Liver (tissue), 9 donors: ENCODE results near the gene FUCA2. TPM values are rescaled to one million over a fixed set of nuclear protein-coding genes. Genes with fewer than 3 reads are reported as not detected.
"Not testable (repeated sequence)": the region's sequence is repeated elsewhere in the genome, so short reads cannot be mapped to it uniquely, and the experiment has no call there.

Experiments used
- DNase-seq: peaks from one replicate; pipeline ENCODE4 v3.0.0-alpha.2; 2017; ENCODE audit warnings: low spot score
- H3K27ac ChIP-seq, 2 donors: one replicate each; pipeline ENCODE4 v1.7.0; 2013; ENCODE audit warnings: inconsistent platforms in 2 of 2, low read length in 2 of 2, control low read depth in 1 of 2, low read depth in 1 of 2, mild to moderate bottlenecking in 1 of 2
- H3K27me3 ChIP-seq, 4 donors: one replicate each; pipeline versions ENCODE4 v1.6.1 to v1.7.0; 2013; ENCODE audit warnings: low read length in 3 of 4, inconsistent platforms in 1 of 4, mild to moderate bottlenecking in 1 of 4, moderate library complexity in 1 of 4; ENCODE audit not compliant: control insufficient read depth in 4 of 4, insufficient read depth in 4 of 4
- H3K36me3 ChIP-seq, 4 donors: one replicate each; pipeline versions ENCODE4 v1.6.1 to v1.7.0; 2013; ENCODE audit warnings: low read length in 3 of 4, mild to moderate bottlenecking in 3 of 4, low read depth in 1 of 4, moderate library complexity in 1 of 4; ENCODE audit not compliant: control insufficient read depth in 4 of 4, insufficient read depth in 3 of 4
- H3K4me1 ChIP-seq, 4 donors: one replicate each; pipeline versions ENCODE4 v1.6.1 to v1.7.0; 2013; ENCODE audit warnings: low read length in 3 of 4, mild to moderate bottlenecking in 3 of 4, moderate library complexity in 1 of 4; ENCODE audit not compliant: control insufficient read depth in 4 of 4, insufficient read depth in 4 of 4
- H3K4me3 ChIP-seq, 3 donors: one replicate each; pipeline versions ENCODE4 v1.6.1 to v1.7.0; 2013; ENCODE audit warnings: low read length in 3 of 3, control low read depth in 1 of 3, low read depth in 1 of 3, mild to moderate bottlenecking in 1 of 3
- H3K9ac ChIP-seq, 2 donors: one replicate each; pipeline ENCODE4 v1.7.0; 2013; ENCODE audit warnings: low read length in 2 of 2, mild to moderate bottlenecking in 2 of 2, moderate library complexity in 2 of 2, control low read depth in 1 of 2, low read depth in 1 of 2
- H3K9me3 ChIP-seq, 4 donors: one replicate each; pipeline versions ENCODE4 v1.6.1 to v1.7.0; 2013; ENCODE audit warnings: low read length in 3 of 4; ENCODE audit not compliant: control insufficient read depth in 4 of 4
- CTCF ChIP-seq: fragments of 150-350 bp; IDR thresholded peaks from 2 replicates; pipeline ENCODE4 v1.5.1; 2017; ENCODE audit warnings: improper control_type of control experiment, low read depth, low read length; ENCODE audit not compliant: missing input control
- EGR1 ChIP-seq, 2 donors: IDR thresholded peaks; 2 replicates each; pipeline ENCODE4 v1.6.1; 2016 to 2018; ENCODE audit warnings: antibody characterized with exemption in 2 of 2, low read depth in 2 of 2
- FOXA1 ChIP-seq: IDR thresholded peaks from 2 replicates; pipeline ENCODE4 v1.6.1; 2016; ENCODE audit warnings: antibody characterized with exemption
- FOXA2 ChIP-seq: IDR thresholded peaks from 2 replicates; pipeline ENCODE4 v1.6.1; 2016; ENCODE audit warnings: antibody characterized with exemption
- GABPA ChIP-seq, 2 donors: IDR thresholded peaks in 1 of 2; conservative IDR thresholded peaks in 1 of 2; 2 replicates each; pipeline ENCODE4 v1.6.1; 2016; ENCODE audit warnings: antibody characterized with exemption in 2 of 2, mild to moderate bottlenecking in 1 of 2, moderate library complexity in 1 of 2
- HNF4A ChIP-seq, 2 donors: conservative IDR thresholded peaks; 2 replicates each; pipeline ENCODE4 v1.6.1; 2016; ENCODE audit warnings: antibody characterized with exemption in 2 of 2, mild to moderate bottlenecking in 2 of 2
- HNF4G ChIP-seq: IDR thresholded peaks from 2 replicates; pipeline ENCODE4 v1.6.1; 2016; ENCODE audit warnings: antibody characterized with exemption
- JUND ChIP-seq, 2 donors: IDR thresholded peaks; 2 replicates each; pipeline ENCODE4 v1.6.1; 2016; ENCODE audit warnings: antibody characterized with exemption in 2 of 2
- MAX ChIP-seq: IDR thresholded peaks from 2 replicates; pipeline ENCODE4 v1.6.1; 2016; ENCODE audit warnings: antibody characterized with exemption
- NR2F2 ChIP-seq: IDR thresholded peaks from 2 replicates; pipeline ENCODE4 v1.6.1; 2016; ENCODE audit warnings: antibody characterized with exemption
- RAD21 ChIP-seq, 2 donors: IDR thresholded peaks; 2 replicates each; pipeline ENCODE4 v1.6.1; 2016; ENCODE audit warnings: antibody characterized with exemption in 2 of 2, mild to moderate bottlenecking in 2 of 2
- TAF1 ChIP-seq: conservative IDR thresholded peaks from 2 replicates; pipeline ENCODE4 v1.6.1; 2016; ENCODE audit warnings: antibody characterized with exemption, mild to moderate bottlenecking
- YY1 ChIP-seq: IDR thresholded peaks from 2 replicates; pipeline ENCODE4 v1.6.1; 2016; ENCODE audit warnings: antibody characterized with exemption, mild to moderate bottlenecking
- WGBS: extraction: QIAGEN DNeasy Blood & Tissue Kit; methylation state at CpG from one replicate; pipeline ENCODE4 v1.1.7; 2013; 5-methylcytosine and 5-hydroxymethylcytosine counted together
- polyA plus RNA-seq, 2 donors: library from polyadenylated mRNA; stranded (reverse) in 1 of 2; unstranded in 1 of 2; fragments of 200-250 nt in 1 of 2; fragments of >200 nt in 1 of 2; fragmentation: Nextera tagmentation in 1 of 2; extraction: Ambion mirVana in 1 of 2; gene quantifications; one replicate each; pipeline versions ENCODE4 v1.2.1 to v1.2.3, GENCODE V29; 2013 to 2015
- total RNA-seq, 2 donors: library from RNA; depleted of rRNA; stranded (reverse); fragments of >200 nt; gene quantifications; one replicate each; pipeline ENCODE4 v1.2.3, GENCODE V29; 2014
- TF ChIP-seq, protein P1 (sequence below): IDR thresholded peaks from 2 replicates; pipeline ENCODE4 v1.6.1; 2016; ENCODE audit warnings: antibody characterized with exemption
- TF ChIP-seq, protein P2 (sequence below): IDR thresholded peaks from 2 replicates; pipeline ENCODE4 v1.6.1; 2016; ENCODE audit warnings: antibody characterized with exemption
- donor health status: healthy.
- donor health status: healthy.
- donor health status: healthy.
- donor health status: healthy.
- donor health status: healthy.

Gene FUCA2
- total and polyA plus RNA-seq, 4 donors: 22.4 to 44.5 (median 35.1) TPM

DNA sequence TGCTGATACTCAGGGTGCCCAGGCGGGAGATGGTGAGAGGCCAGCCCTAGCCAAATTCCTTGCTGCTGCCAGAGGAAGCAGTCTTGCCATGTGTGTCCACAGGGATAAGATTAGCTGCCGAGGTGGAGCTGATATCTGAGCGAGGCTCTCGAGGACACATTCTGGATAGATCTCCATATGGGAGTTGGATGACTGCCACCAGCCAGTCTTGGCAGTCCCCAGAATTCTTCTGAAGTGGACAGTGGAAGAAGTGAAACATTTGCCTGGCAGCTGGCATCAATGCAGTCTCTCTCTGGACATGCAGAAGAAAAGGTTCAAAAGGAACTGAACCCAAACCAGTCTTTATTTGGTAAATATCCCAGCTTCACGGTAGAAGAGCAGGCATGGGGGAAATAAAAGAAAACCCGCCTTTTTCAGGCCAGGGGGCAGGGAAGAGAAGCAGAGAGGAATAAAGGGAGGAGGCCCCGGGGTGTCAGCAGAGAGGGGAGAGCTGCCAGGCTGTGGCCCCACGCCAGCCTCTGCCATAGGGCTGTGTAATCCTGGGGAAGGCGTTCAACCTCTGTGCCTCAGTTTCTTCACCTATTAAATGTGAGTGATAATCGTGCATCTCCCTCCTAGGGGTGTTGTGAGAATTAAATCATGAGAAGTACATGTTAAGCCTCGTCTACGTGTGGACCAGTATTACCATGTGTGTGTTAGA, 3.7 kb upstream of the FUCA2 start:
- 84% methylated on average over 12 of the region's 12 CpGs for WGBS
- Histone ChIP-seq H3K27ac (no peak overlapping the region), H3K9ac (no peak overlapping the region), H3K4me1 (peaks cover 0 to 17% (median 6%) of the 10 kb centered on the region in 4 donors), H3K36me3 (no peaks in the 10 kb centered on the region), H3K27me3 (no peaks in the 10 kb centered on the region), H3K9me3 (no peaks in the 10 kb centered on the region), H3K4me3 (no peak overlapping the region)
- TF ChIP-seq, protein P1, sequence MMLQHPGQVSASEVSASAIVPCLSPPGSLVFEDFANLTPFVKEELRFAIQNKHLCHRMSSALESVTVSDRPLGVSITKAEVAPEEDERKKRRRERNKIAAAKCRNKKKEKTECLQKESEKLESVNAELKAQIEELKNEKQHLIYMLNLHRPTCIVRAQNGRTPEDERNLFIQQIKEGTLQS: no peak
- TF ChIP-seq MAX (no peak), TAF1 (no peak), HNF4G (no peak), HNF4A (conservative IDR thresholded peaks at IDR 0.05) (no peak), RAD21 (IDR thresholded peaks at IDR 0.05) (no peak), NR2F2 (no peak), EGR1 (IDR thresholded peaks at IDR 0.05; ENCODE audit: low read depth in 2 of 2) (no peak), JUND (IDR thresholded peaks at IDR 0.05) (no peak), GABPA (IDR thresholded peaks at IDR 0.05 in 1 of 2, conservative IDR thresholded peaks at IDR 0.05 in 1 of 2) (no peak), CTCF (no peak), FOXA2 (no peak), FOXA1 (no peak), YY1 (no peak)
- TF ChIP-seq, protein P2, sequence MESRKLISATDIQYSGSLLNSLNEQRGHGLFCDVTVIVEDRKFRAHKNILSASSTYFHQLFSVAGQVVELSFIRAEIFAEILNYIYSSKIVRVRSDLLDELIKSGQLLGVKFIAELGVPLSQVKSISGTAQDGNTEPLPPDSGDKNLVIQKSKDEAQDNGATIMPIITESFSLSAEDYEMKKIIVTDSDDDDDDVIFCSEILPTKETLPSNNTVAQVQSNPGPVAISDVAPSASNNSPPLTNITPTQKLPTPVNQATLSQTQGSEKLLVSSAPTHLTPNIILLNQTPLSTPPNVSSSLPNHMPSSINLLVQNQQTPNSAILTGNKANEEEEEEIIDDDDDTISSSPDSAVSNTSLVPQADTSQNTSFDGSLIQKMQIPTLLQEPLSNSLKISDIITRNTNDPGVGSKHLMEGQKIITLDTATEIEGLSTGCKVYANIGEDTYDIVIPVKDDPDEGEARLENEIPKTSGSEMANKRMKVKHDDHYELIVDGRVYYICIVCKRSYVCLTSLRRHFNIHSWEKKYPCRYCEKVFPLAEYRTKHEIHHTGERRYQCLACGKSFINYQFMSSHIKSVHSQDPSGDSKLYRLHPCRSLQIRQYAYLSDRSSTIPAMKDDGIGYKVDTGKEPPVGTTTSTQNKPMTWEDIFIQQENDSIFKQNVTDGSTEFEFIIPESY: no peak
- DNase-seq: no peak

GRCh38 chr6:143513410-143513809, 1.9 kb upstream of the FUCA2 start:
- TF ChIP-seq EGR1 (IDR thresholded peaks at IDR 0.05; ENCODE audit: low read depth in 2 of 2) (no peak), TAF1 (no peak), JUND (IDR thresholded peaks at IDR 0.05) (no peak), FOXA2 (no peak), CTCF (peak; percentile 17), RAD21 (IDR thresholded peaks at IDR 0.05) (peak in 1 of 2 donors; percentile 61)
- H3K4me1 ChIP-seq: peaks cover 0 to 17% (median 6%) of the 10 kb centered on the region in 4 donors
- H3K27me3 ChIP-seq: no peaks in the 10 kb centered on the region
- no peak overlapping the region for H3K4me3 ChIP-seq
- no peaks in the 10 kb centered on the region for H3K36me3 ChIP-seq
- no peaks in the 10 kb centered on the region for H3K9me3 ChIP-seq
- no peak for DNase-seq
- H3K9ac ChIP-seq: no peak overlapping the region
- H3K27ac ChIP-seq: no peak overlapping the region
- WGBS: 65% methylated on average over 4 of the region's 4 CpGs

DNA sequence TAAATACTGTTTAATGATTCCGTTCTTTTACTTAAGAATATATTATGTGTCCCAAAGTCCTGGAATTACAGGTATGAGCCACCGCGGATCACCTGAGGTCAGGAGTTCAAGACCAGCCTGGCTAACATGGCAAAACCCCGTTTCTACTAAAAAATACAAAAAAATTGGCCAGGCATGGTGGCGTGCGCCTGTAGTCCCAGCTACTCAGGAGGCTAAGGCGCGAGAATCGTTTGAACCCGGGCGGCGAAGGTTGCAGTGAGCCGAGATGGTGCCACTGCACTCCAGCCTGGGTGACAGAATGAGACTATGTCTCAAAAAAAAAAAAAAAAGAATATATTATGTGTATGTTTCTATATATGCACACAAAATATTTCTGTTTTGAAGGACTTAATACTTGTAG, 1.2 kb downstream of the FUCA2 start:
- peak overlapping the region; percentile 71 to 95 (median 80) for H3K4me3 ChIP-seq
- not testable (repeated sequence) for H3K27ac ChIP-seq, DNase-seq, H3K27me3 ChIP-seq, H3K9me3 ChIP-seq
- peaks cover 0 to 17% (median 6%) of the 10 kb centered on the region in 4 donors for H3K4me1 ChIP-seq
- 94% methylated on average over 13 of the region's 13 CpGs for WGBS
- H3K36me3 ChIP-seq: peaks cover 0 to 12% (median 7%) of the 10 kb centered on the region in 4 donors
- H3K9ac ChIP-seq: peak overlapping the region in 1 of 2 donors; percentile 41
